CD4-positive, alpha-beta T cell treated with Interferon gamma for 1 hour (primary cell): ENCODE results near the gene AQR.
A peak's percentile ranks its signal among the peaks of the same experiment; 100 is the strongest.
"Not testable (repeated sequence)": the region's sequence is repeated elsewhere in the genome, so short reads cannot be mapped to it uniquely, and the experiment has no call there.

Source experiments
- DNase-seq: peaks from one replicate; pipeline ENCODE4 v3.0.0-alpha.2; 2020

The AQR gene

GRCh38 chr15:34969340-34970097, at the start of gene AQR:
Gene AQR, minus strand, starts transcription at chr15:34969742. Its CDS starts 129 bp downstream, at chr15:34969613.
- peak; percentile 92 for DNase-seq

GRCh38 chr15:35014241-35014640, 44.7 kb upstream of the AQR start:
- DNase-seq = no peak

- DNase-seq = no peak
Observed at GRCh38 chr15:35013370-35013769, 43.8 kb upstream of the AQR start.

GRCh38 chr15:35007397-35007796, 37.9 kb upstream of the AQR start:
- no peak for DNase-seq

GRCh38 chr15:35005933-35006332, 36.4 kb upstream of the AQR start:
- no peak for DNase-seq

GRCh38 chr15:35003928-35004327, 34.4 kb upstream of the AQR start:
- DNase-seq = no peak

- no peak for DNase-seq
Observed at GRCh38 chr15:35000511-35000910, 31.0 kb upstream of the AQR start.

- no peak for DNase-seq
Observed at GRCh38 chr15:34999906-35000305, 30.4 kb upstream of the AQR start.

GRCh38 chr15:34994925-34995324, 25.4 kb upstream of the AQR start:
- DNase-seq = no peak

- DNase-seq = no peak
Observed at GRCh38 chr15:34993877-34994276, 24.3 kb upstream of the AQR start.

- DNase-seq = no peak
Observed at GRCh38 chr15:34993412-34993811, 23.9 kb upstream of the AQR start.

- peak; percentile 79 for DNase-seq
Observed at GRCh38 chr15:34988027-34988902, 18.7 kb upstream of the AQR start, which contains the start of gene ZNF770. Gene ZNF770, minus strand, starts transcription at chr15:34988287. Its CDS starts 4,853 bp downstream, at chr15:34983434.

GRCh38 chr15:34987609-34988026, 18.1 kb upstream of the AQR start:
- no peak for DNase-seq

- no peak for DNase-seq
Observed at GRCh38 chr15:34986771-34987480, 17.4 kb upstream of the AQR start.

GRCh38 chr15:34986326-34986725, 16.8 kb upstream of the AQR start:
- no peak for DNase-seq

GRCh38 chr15:34984889-34985630, 15.5 kb upstream of the AQR start:
- DNase-seq = no peak

- no peak for DNase-seq
Observed at GRCh38 chr15:34976743-34977142, 7.2 kb upstream of the AQR start.

- DNase-seq = no peak
Observed at GRCh38 chr15:34976073-34976472, 6.5 kb upstream of the AQR start.

GRCh38 chr15:34973512-34973911, 4.0 kb upstream of the AQR start:
- DNase-seq = no peak

GRCh38 chr15:34970098-34970643, 629 bp upstream of the AQR start:
- DNase-seq = not testable (repeated sequence)

GRCh38 chr15:34964277-34964676, 5.3 kb downstream of the AQR start:
- DNase-seq = no peak

- DNase-seq = no peak
Observed at GRCh38 chr15:34953851-34954250, 15.7 kb downstream of the AQR start.
